Activated CD4-positive, alpha-beta T cell treated with anti-CD3 and anti-CD28 coated beads, Interleukin-10, Interleukin-2, amounts not matched to agents 100 ng/mL and 50 ng/mL, durations not matched to agents 16 hours and 8 hours (primary cell): Measurements from ENCODE around the gene KCNQ1.

Experiments used
- DNase-seq: peaks from one replicate; pipeline ENCODE4 v3.0.0-alpha.2; 2020

The KCNQ1 gene, protein sequence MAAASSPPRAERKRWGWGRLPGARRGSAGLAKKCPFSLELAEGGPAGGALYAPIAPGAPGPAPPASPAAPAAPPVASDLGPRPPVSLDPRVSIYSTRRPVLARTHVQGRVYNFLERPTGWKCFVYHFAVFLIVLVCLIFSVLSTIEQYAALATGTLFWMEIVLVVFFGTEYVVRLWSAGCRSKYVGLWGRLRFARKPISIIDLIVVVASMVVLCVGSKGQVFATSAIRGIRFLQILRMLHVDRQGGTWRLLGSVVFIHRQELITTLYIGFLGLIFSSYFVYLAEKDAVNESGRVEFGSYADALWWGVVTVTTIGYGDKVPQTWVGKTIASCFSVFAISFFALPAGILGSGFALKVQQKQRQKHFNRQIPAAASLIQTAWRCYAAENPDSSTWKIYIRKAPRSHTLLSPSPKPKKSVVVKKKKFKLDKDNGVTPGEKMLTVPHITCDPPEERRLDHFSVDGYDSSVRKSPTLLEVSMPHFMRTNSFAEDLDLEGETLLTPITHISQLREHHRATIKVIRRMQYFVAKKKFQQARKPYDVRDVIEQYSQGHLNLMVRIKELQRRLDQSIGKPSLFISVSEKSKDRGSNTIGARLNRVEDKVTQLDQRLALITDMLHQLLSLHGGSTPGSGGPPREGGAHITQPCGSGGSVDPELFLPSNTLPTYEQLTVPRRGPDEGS

DNA sequence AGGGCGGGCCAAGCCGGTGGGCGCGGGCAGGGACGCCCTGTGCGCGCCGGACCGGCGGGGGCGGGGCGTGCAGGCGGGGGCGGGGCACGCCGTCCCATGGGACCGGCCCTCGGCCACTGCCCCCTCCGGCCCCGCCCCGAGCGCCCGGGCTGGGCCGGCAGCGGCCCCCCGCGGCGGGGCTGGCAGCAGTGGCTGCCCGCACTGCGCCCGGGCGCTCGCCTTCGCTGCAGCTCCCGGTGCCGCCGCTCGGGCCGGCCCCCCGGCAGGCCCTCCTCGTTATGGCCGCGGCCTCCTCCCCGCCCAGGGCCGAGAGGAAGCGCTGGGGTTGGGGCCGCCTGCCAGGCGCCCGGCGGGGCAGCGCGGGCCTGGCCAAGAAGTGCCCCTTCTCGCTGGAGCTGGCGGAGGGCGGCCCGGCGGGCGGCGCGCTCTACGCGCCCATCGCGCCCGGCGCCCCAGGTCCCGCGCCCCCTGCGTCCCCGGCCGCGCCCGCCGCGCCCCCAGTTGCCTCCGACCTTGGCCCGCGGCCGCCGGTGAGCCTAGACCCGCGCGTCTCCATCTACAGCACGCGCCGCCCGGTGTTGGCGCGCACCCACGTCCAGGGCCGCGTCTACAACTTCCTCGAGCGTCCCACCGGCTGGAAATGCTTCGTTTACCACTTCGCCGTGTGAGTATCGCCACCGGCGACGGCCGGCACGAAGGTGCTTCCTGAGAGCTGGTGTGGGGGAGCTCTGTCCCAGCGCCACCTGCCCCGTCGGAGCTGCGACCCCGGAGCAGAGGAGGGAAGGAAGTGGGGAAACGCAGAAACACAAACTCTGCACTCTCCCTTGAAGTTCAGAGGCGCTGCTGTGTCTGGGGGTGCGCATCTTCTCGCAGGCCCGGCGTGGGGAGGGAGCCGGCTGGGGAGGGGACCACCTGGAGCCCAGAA, at the start of gene KCNQ1:
KCNQ1 (plus strand) TSS at position 188 of the 925 bp plus-strand sequence; CDS start at position 279, 91 bp downstream.
- peak; percentile 54 for DNase-seq

DNA sequence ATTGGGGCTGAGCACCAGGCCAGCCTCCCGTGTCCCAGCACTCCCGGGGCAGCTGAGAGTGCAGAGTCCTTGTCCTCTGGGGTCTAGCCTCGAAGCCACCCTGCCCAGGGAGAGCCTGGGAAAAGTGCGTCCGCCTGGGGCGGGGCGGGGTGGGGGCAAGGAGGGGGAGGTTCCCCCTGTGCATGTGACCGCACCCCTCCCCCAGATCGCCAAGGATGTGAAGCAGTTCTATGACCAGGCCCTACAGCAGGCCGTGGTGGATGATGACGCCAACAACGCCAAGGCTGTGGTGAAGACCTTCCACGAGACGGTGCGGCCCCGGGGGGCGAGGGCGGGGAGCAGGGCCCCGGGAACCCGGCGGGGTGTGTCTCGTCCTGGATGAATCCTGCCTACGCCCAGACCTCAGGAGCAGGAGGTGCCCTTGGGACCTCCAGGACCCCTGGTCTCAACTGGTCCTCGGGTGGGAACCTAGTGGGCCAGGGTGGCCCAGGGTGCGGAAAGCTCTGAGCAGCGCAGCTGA, 49.5 kb upstream of the KCNQ1 start:
- no peak for DNase-seq

DNA sequence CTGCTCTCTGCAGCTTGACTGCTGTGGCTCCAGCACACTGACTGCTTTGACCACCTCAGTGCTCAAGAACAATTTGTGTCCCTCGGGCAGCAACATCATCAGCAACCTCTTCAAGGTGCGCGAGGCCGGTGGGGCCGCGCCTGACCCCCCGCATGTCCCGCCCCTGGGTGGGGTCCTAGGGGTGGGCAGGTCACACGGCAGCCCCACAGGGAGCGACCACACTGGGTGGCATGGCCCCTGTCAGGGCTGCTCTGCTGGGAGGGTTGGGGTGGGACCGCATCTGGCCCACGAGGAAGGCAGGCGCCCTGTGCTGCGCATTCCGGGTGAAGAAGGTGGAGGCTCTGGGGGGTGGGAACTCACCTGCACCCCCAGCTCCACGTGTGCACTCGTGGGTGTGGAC, 49.0 kb upstream of the KCNQ1 start:
- DNase-seq: no peak

DNA sequence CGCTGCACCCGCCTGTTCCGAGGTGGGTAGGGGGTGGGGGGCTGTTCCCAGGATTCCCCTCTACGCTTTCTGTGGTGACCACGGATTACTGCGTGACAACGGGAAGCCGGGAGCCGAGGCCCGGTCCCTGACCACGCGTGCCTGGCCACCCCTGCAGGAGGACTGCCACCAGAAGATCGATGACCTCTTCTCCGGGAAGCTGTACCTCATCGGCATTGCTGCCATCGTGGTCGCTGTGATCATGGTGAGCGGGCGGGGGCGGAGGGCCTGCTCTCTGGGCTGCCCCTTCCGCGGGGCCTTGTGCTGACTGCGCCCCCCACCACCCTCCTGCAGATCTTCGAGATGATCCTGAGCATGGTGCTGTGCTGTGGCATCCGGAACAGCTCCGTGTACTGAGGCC, 48.3 kb upstream of the KCNQ1 start:
- no peak for DNase-seq

DNA sequence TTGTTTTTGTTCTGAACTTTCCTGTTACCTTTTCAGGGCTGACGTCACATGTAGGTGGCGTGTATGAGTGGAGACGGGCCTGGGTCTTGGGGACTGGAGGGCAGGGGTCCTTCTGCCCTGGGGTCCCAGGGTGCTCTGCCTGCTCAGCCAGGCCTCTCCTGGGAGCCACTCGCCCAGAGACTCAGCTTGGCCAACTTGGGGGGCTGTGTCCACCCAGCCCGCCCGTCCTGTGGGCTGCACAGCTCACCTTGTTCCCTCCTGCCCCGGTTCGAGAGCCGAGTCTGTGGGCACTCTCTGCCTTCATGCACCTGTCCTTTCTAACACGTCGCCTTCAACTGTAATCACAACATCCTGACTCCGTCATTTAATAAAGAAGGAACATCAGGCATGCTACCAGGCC, 47.8 kb upstream of the KCNQ1 start:
- DNase-seq: no peak

DNA sequence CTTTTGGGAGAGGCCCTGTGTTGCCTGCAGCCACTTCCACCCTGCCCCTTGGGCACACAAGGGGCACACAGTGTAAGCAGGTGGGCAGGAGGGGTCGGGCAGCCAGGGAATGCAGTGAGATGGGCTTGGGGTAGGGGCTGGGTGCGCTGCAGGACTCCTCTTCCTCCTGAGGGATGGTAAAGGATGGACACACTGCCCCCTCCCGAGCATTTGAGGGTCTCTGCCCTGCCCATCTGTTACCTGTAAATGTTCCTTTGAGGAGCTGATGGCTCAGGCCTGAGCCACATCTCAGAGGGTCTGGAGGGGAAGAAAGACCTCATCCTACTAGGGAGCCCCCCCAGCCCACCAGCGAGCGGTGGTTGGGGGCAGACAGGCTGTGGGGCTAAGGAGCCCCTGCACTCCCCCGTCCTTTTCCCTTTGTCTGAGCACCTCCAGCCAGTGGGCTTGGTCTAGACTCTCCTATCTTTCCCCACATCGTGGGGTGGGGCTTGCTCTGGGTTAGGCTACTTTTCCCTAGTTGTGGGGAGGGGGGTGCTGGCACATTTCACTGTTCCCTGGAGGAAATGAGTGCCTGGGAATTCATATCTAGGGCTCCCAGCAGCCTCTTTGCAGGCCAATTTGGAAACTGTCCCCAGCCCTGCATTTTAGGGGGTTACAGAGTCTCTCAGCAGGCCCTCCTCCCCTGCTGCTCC, 46.0 kb upstream of the KCNQ1 start:
- DNase-seq: no peak

DNA sequence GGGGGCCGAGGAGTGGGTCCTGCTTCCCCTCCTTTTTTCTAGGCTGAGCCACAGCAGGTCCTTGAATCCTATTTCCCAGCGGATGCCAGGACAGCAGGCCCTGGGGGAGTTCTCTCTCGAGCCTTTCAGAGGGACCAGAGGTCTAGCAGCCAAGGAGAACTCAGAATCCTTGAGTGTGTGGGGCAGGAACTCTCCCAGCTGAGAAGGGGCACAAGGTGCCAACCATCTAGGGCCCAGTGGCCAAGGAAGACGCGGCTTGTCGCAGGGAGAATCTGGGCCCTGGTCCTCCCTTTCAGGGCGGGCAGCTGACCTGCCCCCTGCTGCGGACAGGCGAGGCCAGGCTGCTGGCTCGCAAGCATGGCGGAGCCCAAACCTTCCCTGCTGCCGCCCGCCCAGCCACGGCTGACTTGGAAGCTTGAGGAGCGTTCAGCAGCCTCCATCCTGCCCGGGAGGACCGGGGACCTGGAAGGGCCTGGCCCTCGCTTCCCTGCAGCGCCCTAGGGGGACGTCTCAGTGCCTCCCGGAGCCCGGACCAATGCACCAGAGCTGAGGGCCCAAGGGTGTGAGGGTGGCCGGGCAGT, 45.2 kb upstream of the KCNQ1 start:
- peak; percentile 15 for DNase-seq

DNA sequence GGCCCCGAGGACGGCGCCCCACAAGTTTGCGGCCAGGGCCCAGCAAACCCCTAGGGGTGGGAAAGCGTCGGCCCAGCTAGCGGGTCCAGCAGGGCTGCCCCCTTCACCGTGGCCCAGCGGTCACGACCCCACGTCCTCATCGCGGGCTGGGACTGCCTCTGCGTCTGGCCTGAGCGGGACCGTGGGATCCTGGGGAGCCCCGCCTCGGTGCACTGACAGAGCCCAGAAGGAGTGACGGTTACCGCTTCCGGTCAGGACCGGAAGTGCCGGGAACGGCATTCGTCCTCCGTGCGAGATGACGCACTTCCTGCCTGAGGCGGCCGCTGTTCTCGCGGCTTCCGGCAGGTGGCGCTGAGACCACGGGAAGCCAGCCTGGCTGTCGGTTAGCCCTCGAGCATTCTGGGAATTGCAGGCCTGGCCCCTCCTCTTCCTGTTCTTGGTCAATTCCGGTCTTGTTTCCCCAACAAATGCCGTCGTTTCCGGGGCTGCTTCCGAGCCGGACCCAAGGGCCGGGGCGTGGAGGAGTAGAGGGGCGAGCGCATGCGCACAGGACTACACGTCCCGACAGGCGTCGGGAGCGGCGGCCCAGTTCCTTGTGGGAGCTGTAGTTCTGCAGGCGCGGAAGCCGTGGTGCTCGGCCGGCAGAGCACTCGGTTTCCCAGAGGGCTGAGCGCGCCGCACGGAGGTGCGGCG, 44.6 kb upstream of the KCNQ1 start, which contains the start of gene TSSC4:
TSSC4 (plus strand) TSS at position 682 of the 693 bp plus-strand sequence. CDS start 1,884 bp downstream, outside the sequence.
- peak; percentile 100 for DNase-seq

DNA sequence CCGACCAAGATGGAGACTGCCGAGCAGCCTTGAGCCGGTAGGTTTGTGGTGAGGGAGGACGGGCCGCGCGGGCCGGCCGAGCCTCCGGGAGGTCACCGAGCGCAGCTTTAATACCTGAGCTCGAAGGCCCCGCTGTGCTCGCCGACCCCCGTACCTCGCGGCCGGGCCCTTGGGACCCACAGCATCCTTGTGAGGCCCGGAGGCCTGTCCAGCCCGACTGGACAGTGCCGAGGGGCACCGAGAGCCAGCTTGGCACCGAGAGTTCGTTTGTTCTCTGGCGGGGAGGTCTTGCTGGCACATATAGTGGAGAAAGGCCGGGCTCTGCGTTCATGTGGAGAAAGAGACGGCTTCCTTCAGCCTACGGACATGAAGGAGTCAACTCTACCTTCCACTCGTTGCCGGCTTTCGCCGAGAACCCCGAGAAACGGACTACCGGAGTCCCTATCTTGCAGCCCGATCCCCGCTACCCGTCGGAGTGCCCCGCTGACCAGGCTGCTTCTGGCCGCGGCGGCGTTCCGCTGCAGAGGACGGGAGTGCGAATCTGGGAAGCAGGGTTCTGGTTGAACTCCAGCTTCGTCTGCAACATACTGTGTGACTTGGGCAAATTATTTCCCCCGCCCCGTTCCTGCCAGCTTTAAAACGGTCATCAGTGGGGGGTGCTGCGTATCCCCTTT, 43.9 kb upstream of the KCNQ1 start:
- no peak for DNase-seq

DNA sequence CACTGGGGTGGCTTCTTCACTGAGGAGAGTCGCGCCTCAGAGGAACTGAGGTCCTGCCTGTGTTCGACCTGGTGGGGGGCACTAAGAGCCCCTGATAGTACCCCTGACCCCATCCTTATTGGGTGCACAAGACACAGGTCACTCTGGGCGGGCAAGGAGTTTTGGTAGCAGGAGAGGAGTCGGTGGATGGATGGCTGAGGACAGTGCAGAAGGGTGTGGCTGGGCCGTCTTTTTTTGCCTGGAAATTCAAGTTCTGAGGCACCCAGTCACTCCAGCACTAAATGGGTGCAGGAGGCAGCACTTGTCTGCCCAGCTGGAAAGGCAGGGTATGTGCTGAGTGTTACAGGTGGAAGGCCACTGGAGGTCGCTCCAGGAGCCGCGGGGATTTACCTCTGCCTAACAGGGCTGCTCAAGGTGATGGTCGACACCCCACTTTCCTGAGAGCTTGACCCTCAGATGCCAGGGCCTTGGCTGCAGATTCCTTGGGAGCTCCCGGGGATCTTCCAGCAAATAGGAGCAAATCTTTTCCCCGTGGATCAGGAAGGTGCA, 43.3 kb upstream of the KCNQ1 start:
- DNase-seq: peak; percentile 22

DNA sequence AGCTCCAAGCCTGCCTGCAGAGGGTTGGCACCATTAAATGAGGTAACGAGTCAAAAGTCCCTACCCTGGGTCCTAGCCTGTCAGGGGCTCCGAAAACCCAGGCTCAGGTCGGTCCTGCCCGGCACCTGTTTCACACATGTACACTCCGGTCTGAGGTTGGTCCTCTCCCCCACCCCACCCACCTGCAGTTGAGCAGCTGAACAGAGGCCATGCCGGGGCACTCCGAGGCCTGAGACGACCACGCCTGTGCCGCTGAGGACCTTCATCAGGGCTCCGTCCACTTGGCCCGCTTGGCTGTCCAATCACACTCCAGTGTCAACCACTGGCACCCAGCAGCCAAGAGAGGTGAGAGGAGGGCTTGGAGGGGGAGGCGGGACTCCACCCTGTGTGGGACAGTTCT, 42.7 kb upstream of the KCNQ1 start:
- no peak for DNase-seq

DNA sequence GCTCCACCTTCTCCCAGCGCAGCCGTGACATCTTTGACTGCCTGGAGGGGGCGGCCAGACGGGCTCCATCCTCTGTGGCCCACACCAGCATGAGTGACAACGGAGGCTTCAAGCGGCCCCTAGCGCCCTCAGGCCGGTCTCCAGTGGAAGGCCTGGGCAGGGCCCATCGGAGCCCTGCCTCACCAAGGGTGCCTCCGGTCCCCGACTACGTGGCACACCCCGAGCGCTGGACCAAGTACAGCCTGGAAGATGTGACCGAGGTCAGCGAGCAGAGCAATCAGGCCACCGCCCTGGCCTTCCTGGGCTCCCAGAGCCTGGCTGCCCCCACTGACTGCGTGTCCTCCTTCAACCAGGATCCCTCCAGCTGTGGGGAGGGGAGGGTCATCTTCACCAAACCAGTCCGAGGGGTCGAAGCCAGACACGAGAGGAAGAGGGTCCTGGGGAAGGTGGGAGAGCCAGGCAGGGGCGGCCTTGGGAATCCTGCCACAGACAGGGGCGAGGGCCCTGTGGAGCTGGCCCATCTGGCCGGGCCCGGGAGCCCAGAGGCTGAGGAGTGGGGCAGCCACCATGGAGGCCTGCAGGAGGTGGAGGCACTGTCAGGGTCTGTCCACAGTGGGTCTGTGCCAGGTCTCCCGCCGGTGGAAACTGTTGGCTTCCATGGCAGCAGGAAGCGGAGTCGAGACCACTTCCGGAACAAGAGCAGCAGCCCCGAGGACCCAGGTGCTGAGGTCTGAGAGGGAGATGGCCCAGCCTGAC, 41.7 kb upstream of the KCNQ1 start:
- DNase-seq: no peak

DNA sequence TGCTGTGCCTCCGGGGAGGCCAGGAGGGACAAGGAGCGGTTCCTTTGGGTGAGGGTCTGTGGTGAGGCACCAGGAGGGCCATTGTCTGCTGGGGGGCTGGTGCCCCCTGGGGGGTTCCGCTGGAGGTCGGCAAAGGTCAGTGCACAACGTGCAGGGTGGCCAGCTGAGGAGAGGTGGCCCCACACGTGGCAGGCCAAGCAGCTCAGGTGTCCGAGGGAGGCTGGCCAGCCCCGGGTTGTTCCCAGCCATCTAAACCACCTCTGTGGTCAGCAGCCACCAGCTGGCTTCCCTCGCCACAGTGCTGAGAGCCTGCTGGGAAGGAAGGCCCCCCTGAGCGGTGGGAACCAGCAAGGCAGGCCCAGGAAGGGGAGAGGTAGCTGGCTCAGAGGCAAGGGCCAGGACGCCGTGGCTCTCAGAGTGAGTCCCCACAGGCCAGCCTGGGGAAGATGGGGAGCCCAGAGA, 40.0 kb upstream of the KCNQ1 start:
- no peak for DNase-seq

DNA sequence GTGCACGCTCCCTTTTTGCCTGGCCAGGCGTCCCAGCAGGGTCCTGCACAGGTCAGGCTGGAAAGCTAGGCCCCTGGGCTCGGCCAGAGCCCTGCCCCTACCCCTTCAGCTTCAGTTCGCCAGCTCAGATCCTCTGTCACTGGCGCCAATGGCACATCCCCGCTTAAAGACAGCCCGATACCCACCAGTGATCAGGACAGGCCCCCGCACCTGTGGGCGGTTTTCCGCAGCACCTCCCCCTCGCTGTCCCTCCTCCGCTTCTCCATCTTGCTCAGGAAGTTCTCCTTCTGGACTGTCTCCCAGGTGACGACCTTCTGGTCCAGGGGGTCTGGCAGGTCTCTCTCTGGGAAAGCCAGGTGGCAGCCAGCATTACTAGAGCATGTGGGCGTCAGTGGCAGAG, 38.4 kb upstream of the KCNQ1 start:
- no peak for DNase-seq

DNA sequence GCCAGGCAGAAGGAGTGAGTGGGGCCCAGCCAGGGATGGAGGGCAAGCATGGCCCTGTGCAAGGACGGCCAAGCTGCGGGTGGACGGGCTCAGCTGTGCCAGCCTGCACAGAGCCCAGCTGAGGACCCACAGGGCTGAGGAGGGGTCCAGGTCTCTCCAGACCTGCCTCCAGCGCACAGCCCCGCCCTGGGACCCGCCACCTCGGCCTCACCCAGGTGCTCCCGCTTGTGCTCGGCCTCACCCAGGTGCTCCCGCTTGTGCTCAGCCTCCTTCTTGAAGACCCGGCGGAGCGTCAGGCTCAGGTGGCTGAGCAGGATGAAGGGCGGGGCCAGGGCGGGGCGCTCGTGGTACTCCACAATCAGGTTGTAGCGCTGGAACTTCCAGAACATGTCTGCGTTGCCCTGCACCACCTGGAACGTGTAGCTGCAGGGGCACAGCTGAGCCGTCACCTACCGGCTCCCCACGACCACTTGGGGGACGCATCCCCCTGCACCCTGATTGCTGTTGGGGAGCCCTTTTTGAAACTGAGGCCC, 37.9 kb upstream of the KCNQ1 start:
- no peak for DNase-seq

DNA sequence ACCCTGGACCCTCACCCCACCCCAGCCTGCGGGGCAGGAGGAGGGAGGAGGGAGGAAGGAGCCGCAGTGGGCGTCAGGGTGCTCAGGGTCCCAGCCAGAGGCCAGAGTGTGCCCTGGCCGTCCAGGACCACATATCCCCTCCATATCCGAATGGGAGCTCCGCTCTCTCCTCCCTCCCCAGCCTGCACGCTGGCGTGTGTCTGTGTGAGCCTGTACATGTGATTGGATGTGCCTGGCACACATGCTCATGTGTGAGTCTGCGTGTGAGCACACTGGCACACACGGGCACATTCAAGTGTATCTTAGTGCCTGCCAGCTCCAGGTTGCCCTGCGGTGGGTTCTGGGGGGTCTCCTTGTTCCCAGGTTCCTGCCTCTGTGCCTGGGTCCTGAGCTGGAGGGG, 36.1 kb upstream of the KCNQ1 start:
- DNase-seq: no peak

DNA sequence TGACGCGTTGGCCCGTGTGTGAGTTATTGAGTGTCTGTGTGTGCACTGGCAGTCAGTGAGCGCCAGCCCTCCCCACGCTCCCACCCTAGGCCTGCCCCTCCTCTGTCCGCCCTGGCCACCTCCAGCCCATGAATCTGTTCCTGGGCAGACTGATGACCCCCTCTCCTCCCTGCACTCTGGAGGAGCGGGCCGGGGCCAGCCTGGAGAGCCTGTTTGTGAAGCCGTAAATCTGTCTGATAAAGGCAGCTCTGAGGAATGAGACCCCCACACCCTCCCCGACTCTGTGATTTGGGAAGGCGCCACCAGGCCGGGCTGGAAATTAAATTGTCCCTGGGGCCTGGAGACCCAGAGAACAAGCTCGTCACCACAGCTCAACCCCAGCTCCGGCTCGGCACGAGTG, 35.7 kb upstream of the KCNQ1 start:
- DNase-seq: no peak

DNA sequence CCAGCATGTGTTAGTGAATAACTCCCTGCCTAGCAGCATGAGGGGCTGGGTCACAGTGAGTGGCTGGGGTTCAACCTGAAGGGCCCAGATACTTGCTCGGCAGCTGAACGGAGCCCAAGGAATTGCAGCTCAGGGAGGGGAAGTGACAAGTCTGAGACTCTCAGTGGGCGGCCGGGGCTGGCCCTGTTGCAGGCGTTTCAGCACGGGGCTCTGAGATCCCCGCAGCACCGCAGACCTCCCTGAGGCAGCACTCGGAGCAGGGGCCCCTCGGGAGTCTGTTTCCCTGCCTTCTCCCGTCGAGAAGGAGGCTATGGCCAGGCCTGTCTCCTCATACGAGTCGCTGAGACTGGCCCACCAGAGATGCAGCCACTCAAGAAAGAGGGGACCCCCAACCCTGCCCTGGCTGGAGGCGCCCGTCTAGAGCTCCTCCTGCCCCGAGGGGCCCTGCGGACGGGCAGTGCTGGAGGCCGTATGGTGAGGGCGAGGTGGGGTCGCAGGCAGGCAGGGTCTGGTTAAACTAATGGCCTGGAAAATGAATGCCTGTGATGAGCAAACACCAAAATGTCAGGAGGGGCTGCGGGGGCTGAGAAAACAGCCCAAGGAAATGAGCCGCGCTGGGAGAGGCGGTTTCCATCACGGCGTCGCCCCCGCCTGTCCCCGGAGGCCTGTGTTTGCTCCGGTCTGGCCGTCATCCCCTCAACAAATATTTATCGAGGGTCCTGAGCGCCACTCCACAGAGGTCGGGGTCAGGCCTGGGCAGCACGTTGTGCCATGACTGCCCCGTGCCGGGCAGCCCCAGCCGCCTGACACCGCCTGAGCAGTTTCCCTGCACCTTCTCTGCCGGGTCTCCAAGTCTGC, 35.0 kb upstream of the KCNQ1 start:
- DNase-seq: no peak
